Parathyroid adenoma (tissue), 2 donors: ENCODE data around the gene TMBIM4.
"Not testable (repeated sequence)": the region's sequence is repeated elsewhere in the genome, so short reads cannot be mapped to it uniquely, and the experiment has no call there.

ENCODE experiments used
- H2AFZ ChIP-seq: fragments of 300-600 bp; sonication (generic); one replicate; pipeline ENCODE4 v1.7.0; 2017; ENCODE audit warnings: antibody characterized with exemption, mild to moderate bottlenecking
- H3K27ac ChIP-seq: fragments of 300-600 bp; sonication (generic); one replicate; pipeline ENCODE4 v1.7.0; 2017
- H3K27me3 ChIP-seq: fragments of 300-600 bp; sonication (generic); one replicate; pipeline ENCODE4 v1.7.0; 2017; ENCODE audit warnings: low read length; ENCODE audit not compliant: control insufficient read depth, insufficient read depth
- H3K36me3 ChIP-seq: fragments of 300-600 bp; sonication (generic); one replicate; pipeline ENCODE4 v1.7.0; 2017; ENCODE audit warnings: low read length; ENCODE audit not compliant: control insufficient read depth, insufficient read depth
- H3K4me1 ChIP-seq: fragments of 300-600 bp; sonication (generic); one replicate; pipeline ENCODE4 v1.7.0; 2017; ENCODE audit warnings: control low read depth
- H3K4me2 ChIP-seq: fragments of 300-600 bp; sonication (generic); one replicate; pipeline ENCODE4 v1.7.0; 2017; ENCODE audit warnings: low read length
- H3K4me3 ChIP-seq: fragments of 300-600 bp; sonication (generic); one replicate; pipeline ENCODE4 v1.7.0; 2017; ENCODE audit warnings: low read depth, low read length
- H3K79me2 ChIP-seq: fragments of 300-600 bp; sonication (generic); one replicate; pipeline ENCODE4 v1.7.0; 2017; ENCODE audit warnings: control low read depth
- H3K9ac ChIP-seq: fragments of 300-600 bp; sonication (generic); one replicate; pipeline ENCODE4 v1.7.0; 2017; ENCODE audit warnings: mild to moderate bottlenecking
- H3K9me3 ChIP-seq: fragments of 300-600 bp; sonication (generic); one replicate; pipeline ENCODE4 v1.7.0; 2017; ENCODE audit warnings: low read length; ENCODE audit not compliant: control insufficient read depth
- CTCF ChIP-seq: fragments of 300-600 bp; sonication (generic); IDR thresholded peaks from one replicate; pipeline ENCODE4 v1.7.0; 2017; ENCODE audit warnings: antibody characterized with exemption, mild to moderate bottlenecking
- donor health status: primary hyperparathyroidism.

Gene TMBIM4

GRCh38 chr12:66169221-66170170 is at the start of gene TMBIM4:
TMBIM4 (minus strand) TSS chr12:66169996; CDS start chr12:66169951, 45 bp downstream.
- Histone ChIP-seq H3K4me2 (peak within 1 kb of the TSS; percentile 82), H2AFZ (peak within 1 kb of the TSS; percentile 90), H3K9ac (peak within 1 kb of the TSS; percentile 25), H3K27me3 (no peaks in the 10 kb centered on the region), H3K27ac (peak within 1 kb of the TSS; percentile 91), H3K9me3 (no peaks in the 10 kb centered on the region), H3K4me3 (peak within 1 kb of the TSS; percentile 68), H3K4me1 (no peaks in the 10 kb centered on the region), H3K36me3 (no peaks in the 10 kb centered on the region), H3K79me2 (peaks cover 14% of the 10 kb centered on the region)
- TF ChIP-seq CTCF, result peak; percentile 40

GRCh38 chr12:66217342-66217917 is 47.6 kb upstream of the TMBIM4 start:
- H3K4me3 ChIP-seq, result no peak overlapping the region
- H3K27me3 ChIP-seq, result no peaks in the 10 kb centered on the region
- no peak overlapping the region for H3K27ac ChIP-seq
- no peak overlapping the region for H3K9ac ChIP-seq
- TF ChIP-seq CTCF, result no peak
- no peaks in the 10 kb centered on the region for H3K4me1 ChIP-seq
- no peak overlapping the region for H3K4me2 ChIP-seq
- H3K36me3 ChIP-seq, result no peaks in the 10 kb centered on the region
- no peaks in the 10 kb centered on the region for H3K79me2 ChIP-seq
- no peaks in the 10 kb centered on the region for H3K9me3 ChIP-seq
- H2AFZ ChIP-seq, result no peak overlapping the region

- H3K36me3 ChIP-seq, result not testable (repeated sequence)
These were observed 43.2 kb upstream of the TMBIM4 start for GRCh38 chr12:66213011-66213410.

DNA sequence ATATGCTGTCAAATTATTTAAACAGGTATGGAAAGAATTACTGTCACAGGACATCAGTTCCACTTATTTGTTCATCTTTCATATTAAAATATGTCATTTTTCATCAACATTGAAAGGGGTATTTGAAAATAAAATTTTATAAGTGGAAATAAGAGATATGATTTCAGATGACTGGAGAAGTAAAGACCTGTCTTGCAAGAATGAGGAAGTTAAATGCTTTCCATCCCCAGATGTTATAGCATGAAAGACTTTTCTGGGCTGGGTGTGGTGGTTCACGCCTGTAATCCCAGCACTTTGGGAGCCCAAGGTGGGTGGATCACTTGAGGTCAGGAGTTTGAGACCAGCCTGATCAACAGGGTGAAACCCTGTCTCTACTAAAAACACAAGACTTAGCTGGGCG is 41.8 kb upstream of the TMBIM4 start:
- not testable (repeated sequence) for H2AFZ ChIP-seq, H3K4me2 ChIP-seq, H3K4me1 ChIP-seq, H3K27ac ChIP-seq, H3K4me3 ChIP-seq, H3K9ac ChIP-seq, H3K36me3 ChIP-seq, H3K79me2 ChIP-seq, H3K27me3 ChIP-seq, H3K9me3 ChIP-seq

More at GRCh38 chr12:66213011-66213410, 43.2 kb upstream of the TMBIM4 start:
- H3K9me3 ChIP-seq, H3K9ac ChIP-seq, H2AFZ ChIP-seq, H3K4me1 ChIP-seq, H3K79me2 ChIP-seq, H3K27me3 ChIP-seq, H3K27ac ChIP-seq, H3K4me2 ChIP-seq, H3K4me3 ChIP-seq: not testable (repeated sequence)

- Histone ChIP-seq H3K36me3 (no peaks in the 10 kb centered on the region), H3K9ac (no peak overlapping the region), H3K27me3 (no peaks in the 10 kb centered on the region), H3K9me3 (no peaks in the 10 kb centered on the region), H3K4me2 (no peak overlapping the region), H3K79me2 (no peaks in the 10 kb centered on the region), H2AFZ (no peak overlapping the region), H3K4me1 (no peaks in the 10 kb centered on the region), H3K4me3 (no peak overlapping the region), H3K27ac (no peak overlapping the region)
- no peak for TF ChIP-seq CTCF
These were observed 41.0 kb upstream of the TMBIM4 start for GRCh38 chr12:66210840-66211239.
